Ishikawa (cell line): ENCODE data around the gene TINAGL1.

Source experiments
- CEBPB ChIP-seq: IDR thresholded peaks from 2 replicates; pipeline ENCODE4 v1.6.1; 2012
- CREB1 ChIP-seq: IDR thresholded peaks from 2 replicates; pipeline ENCODE4 v1.6.1; 2012; ENCODE audit warnings: low read depth
- EGR1 ChIP-seq: IDR thresholded peaks from 2 replicates; pipeline ENCODE4 v1.6.1; 2012
- EP300 ChIP-seq: IDR thresholded peaks from 2 replicates; pipeline ENCODE4 v1.6.1; 2012; ENCODE audit warnings: borderline replicate concordance
- FOXM1 ChIP-seq: IDR thresholded peaks from 2 replicates; pipeline ENCODE4 v1.6.1; 2012; ENCODE audit warnings: low read depth, borderline replicate concordance
- NFIC ChIP-seq: IDR thresholded peaks from 2 replicates; pipeline ENCODE4 v1.6.1; 2012
- RAD21 ChIP-seq: IDR thresholded peaks from 2 replicates; pipeline ENCODE4 v1.6.1; 2012; ENCODE audit warnings: low read depth
- TAF1 ChIP-seq: IDR thresholded peaks from 2 replicates; pipeline ENCODE4 v1.6.1; 2012; ENCODE audit warnings: low read depth, mild to moderate bottlenecking
- TCF12 ChIP-seq: IDR thresholded peaks from 2 replicates; pipeline ENCODE4 v1.6.1; 2012; ENCODE audit warnings: low read depth
- TEAD4 ChIP-seq: IDR thresholded peaks from 2 replicates; pipeline ENCODE4 v1.6.1; 2012
- USF1 ChIP-seq: IDR thresholded peaks from 2 replicates; pipeline ENCODE4 v1.6.1; 2012
- YY1 ChIP-seq: IDR thresholded peaks from 2 replicates; pipeline ENCODE4 v1.6.1; 2012; ENCODE audit warnings: low read depth
- ZBTB7A ChIP-seq: IDR thresholded peaks from 2 replicates; pipeline ENCODE4 v1.6.1; 2012; ENCODE audit warnings: low read depth
- TF ChIP-seq, protein P1 (sequence below): IDR thresholded peaks from 2 replicates; pipeline ENCODE4 v1.6.1; 2012
- TF ChIP-seq, protein P2 (sequence below): IDR thresholded peaks from 2 replicates; pipeline ENCODE4 v1.6.1; 2012; ENCODE audit warnings: low read depth, mild to moderate bottlenecking

TINAGL1 gene

DNA sequence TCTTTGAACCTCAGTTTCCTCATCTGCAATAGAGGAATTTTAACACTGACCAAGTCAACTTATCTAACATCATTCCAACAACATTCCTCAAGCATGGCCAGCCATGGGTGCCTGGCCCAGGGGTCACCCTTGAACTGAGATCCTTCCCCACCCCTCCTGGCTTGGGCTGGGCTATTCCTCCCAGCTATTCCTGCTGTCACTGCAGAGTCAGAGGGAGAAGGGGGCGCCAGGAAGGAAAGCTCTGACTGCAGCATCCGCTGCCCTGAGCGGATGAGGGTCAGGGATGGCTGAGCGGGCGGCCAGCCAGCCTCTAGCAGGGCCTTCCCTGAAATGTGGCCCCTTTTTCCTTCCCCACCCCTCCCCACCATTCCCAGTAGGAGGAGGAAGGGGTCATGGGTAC is 3.1 kb downstream of the TINAGL1 start:
- peak; percentile 61; the same call in 1 of the 2 replicates for TF ChIP-seq TEAD4
- peak; percentile 68 for TF ChIP-seq NFIC
- peak; percentile 41; the same call in 1 of the 2 replicates for TF ChIP-seq ZBTB7A
- TF ChIP-seq TAF1 = no peak
- no peak for TF ChIP-seq CEBPB
- TF ChIP-seq EP300 = peak; percentile 64; the same call in 1 of the 2 replicates

DNA sequence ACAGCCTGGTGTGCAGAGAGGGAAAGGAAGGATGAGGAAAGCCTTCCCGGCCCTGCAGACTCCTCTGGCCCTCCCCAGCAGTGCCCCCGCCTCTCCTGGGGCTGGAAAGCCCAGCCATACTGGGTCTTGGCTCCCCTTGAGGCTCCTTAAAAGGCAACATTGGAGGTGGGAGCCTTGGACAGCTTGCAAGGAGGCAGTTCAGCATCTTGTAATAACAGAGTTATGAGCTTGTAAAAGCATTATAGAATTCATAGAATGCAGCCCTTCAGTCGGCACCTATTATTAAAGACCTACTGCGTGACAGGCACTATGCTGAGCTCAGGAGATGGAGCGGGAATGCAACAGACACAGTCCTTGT is 4.2 kb downstream of the TINAGL1 start:
- TF ChIP-seq TCF12 = no peak
- TF ChIP-seq, protein P1, sequence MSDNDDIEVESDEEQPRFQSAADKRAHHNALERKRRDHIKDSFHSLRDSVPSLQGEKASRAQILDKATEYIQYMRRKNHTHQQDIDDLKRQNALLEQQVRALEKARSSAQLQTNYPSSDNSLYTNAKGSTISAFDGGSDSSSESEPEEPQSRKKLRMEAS = no peak

GRCh38 chr1:31580891-31581603 is 4.7 kb downstream of the TINAGL1 start:
- TF ChIP-seq FOXM1 (no peak), ZBTB7A (no peak), EGR1 (no peak), RAD21 (no peak), NFIC (no peak), TEAD4 (no peak), EP300 (no peak), USF1 (no peak), CEBPB (no peak), CREB1 (no peak), YY1 (no peak), TCF12 (no peak), TAF1 (no peak)
- TF ChIP-seq, protein P2, sequence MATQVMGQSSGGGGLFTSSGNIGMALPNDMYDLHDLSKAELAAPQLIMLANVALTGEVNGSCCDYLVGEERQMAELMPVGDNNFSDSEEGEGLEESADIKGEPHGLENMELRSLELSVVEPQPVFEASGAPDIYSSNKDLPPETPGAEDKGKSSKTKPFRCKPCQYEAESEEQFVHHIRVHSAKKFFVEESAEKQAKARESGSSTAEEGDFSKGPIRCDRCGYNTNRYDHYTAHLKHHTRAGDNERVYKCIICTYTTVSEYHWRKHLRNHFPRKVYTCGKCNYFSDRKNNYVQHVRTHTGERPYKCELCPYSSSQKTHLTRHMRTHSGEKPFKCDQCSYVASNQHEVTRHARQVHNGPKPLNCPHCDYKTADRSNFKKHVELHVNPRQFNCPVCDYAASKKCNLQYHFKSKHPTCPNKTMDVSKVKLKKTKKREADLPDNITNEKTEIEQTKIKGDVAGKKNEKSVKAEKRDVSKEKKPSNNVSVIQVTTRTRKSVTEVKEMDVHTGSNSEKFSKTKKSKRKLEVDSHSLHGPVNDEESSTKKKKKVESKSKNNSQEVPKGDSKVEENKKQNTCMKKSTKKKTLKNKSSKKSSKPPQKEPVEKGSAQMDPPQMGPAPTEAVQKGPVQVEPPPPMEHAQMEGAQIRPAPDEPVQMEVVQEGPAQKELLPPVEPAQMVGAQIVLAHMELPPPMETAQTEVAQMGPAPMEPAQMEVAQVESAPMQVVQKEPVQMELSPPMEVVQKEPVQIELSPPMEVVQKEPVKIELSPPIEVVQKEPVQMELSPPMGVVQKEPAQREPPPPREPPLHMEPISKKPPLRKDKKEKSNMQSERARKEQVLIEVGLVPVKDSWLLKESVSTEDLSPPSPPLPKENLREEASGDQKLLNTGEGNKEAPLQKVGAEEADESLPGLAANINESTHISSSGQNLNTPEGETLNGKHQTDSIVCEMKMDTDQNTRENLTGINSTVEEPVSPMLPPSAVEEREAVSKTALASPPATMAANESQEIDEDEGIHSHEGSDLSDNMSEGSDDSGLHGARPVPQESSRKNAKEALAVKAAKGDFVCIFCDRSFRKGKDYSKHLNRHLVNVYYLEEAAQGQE = no peak
- TF ChIP-seq, protein P1 = no peak

GRCh38 chr1:31581821-31582810 is 5.8 kb downstream of the TINAGL1 start:
- TF ChIP-seq EP300 (0 out of 2 replicates have a peak, but pooled peaks have one; percentile 7), RAD21 (no peak)

- TF ChIP-seq, protein P1 = no peak
- TF ChIP-seq TEAD4 (no peak), CEBPB (no peak), NFIC (no peak), ZBTB7A (no peak), TAF1 (no peak), FOXM1 (no peak), EGR1 (no peak), USF1 (no peak)
- TF ChIP-seq, protein P2 = no peak
Observed at GRCh38 chr1:31583082-31583994, 7.0 kb downstream of the TINAGL1 start.
